ENCODE data around the gene LOXL1.

LOXL1 gene

DNA sequence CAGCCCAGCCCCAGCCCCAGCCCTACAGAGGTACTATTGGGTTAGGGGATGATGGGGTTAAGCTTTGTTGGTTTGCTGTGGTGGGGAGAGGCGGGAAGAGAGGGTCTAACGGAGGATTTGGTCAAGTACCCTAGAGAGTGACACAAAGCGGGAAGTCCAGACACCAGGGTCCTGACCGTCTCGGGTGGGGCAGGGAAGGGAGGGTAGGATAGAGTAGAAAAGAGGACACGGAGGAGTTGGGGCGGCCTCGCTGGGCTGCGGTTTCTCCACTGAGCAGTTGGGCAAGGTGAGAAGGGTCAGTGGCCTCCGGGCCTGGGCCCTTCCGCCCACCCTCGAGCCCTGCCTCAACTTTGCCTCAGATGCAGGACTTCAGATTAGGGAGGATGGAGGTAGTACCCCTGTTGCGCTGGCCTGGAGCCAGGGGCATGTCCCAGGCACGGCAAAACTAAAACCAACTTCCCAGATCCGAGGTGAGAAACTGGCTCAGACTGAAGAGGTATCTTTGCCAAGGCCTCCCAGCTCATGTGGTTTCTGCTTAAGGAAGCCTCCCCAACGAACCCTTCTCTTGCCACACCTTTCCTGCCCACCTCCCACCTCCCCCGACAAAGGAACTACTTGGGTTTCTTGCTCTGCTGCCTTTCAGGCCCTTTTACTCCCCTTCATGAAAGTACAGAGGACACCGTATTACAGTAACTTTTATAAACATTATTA lies 68.8 kb downstream of the LOXL1 start:
- no peak for DNase-seq

DNA sequence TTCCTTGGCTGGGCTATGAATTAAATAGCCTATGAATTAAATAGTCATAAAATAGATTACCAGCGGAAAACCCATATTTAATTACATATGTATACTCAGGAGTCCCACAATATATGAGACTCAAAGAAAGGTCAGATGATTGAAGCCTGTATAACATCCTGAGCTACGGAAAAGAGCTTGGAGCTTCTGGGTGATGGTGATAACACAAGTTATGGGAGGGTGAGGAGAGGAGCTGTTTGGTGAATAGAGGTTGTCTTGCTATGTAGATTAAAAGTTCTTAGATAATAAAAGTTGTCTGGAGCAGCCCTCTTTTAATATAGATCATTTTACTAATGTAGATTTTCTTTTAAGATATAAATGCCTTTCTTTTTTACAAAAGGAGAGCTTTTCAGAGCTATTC lies 70.0 kb downstream of the LOXL1 start:
- DNase-seq = no peak

DNA sequence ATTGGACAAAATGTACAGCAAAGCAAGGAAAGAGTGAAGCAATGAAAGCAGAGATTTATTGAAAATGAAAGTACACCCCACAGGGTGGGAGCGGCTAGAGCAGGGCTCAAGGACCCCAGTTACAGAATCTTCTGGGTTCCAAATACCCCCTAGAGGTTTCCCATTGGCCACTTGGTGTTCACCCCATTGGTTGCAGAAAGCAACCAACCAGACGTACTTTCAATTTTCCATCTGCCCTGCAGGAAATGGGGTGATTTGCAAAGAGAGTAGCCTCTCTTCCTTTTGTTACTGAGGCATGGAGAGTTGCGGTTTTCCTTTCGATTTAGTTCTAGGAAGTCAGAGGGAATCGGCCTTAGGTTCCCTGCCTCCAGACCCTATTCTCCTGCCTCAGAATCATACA lies 70.7 kb downstream of the LOXL1 start:
- DNase-seq = no peak

DNA sequence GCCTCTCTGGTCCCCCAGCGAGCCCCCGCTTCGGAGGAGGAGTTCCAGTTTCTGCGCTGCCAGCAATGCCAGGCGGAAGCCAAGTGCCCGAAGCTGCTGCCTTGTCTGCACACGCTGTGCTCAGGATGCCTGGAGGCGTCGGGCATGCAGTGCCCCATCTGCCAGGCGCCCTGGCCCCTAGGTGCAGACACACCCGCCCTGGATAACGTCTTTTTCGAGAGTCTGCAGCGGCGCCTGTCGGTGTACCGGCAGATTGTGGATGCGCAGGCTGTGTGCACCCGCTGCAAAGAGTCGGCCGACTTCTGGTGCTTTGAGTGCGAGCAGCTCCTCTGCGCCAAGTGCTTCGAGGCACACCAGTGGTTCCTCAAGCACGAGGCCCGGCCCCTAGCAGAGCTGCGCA lies 71.7 kb downstream of the LOXL1 start:
- no peak for DNase-seq

All from activated CD4-positive, alpha-beta T cell treated with anti-CD3 and anti-CD28 coated beads, Interleukin-2, amount 50 U/mL, for 1 hour (primary cell).